Measurements from ENCODE around the gene SPATA9.

SPATA9 gene

GRCh38 chr5:95619096-95619495 is 63.7 kb downstream of the SPATA9 start:
- DNase-seq (ENCODE audit: low spot score): no peak

- DNase-seq (ENCODE audit: low spot score): no peak
Measured at GRCh38 chr5:95617057-95617456, 65.7 kb downstream of the SPATA9 start.

DNA sequence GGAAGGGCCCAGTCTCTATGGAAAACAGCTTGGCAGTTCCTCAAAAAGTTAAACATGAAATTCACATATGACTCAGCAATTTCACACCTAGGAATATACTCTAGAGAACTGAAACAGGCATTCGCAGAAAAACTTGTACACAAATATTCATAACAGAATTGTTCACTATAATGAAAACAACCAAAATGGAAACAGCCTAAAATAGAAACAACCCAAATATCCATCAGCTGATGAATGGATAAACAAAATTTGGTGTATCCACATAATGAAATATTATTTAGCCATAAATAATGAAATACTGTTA is 67.7 kb downstream of the SPATA9 start:
- no peak for DNase-seq (ENCODE audit: low spot score)

- no peak for DNase-seq (ENCODE audit: low spot score)
Measured at GRCh38 chr5:95613514-95613913, 69.3 kb downstream of the SPATA9 start.

DNA sequence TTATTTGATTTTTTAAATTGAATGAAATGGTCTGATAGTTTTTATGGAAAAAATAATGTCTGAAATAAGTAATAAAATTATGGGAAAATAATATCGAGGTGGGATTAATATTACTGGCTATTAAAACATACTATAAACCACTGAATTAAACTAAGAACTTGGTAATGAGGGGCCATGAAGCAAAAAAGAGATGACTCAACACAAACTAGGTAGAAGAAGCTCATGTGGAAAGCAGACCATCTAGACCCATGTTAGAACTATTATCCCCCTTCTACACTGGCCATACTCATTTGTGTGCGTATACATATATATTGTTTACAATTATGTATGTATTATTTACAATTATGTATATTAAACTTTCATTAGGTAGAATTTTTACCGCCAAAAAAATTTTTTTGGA is 71.4 kb downstream of the SPATA9 start:
- DNase-seq (ENCODE audit: low spot score): no peak

GRCh38 chr5:95610546-95610945 is 72.2 kb downstream of the SPATA9 start:
- DNase-seq (ENCODE audit: low spot score): no peak

GRCh38 chr5:95609711-95610110 is 73.1 kb downstream of the SPATA9 start:
- no peak for DNase-seq (ENCODE audit: low spot score)

Measured in RKO (cell line).